Measurements from ENCODE around the gene DGCR6.
"Not testable (repeated sequence)": the region's sequence is repeated elsewhere in the genome, so short reads cannot be mapped to it uniquely, and the experiment has no call there.

The DGCR6 gene

DNA sequence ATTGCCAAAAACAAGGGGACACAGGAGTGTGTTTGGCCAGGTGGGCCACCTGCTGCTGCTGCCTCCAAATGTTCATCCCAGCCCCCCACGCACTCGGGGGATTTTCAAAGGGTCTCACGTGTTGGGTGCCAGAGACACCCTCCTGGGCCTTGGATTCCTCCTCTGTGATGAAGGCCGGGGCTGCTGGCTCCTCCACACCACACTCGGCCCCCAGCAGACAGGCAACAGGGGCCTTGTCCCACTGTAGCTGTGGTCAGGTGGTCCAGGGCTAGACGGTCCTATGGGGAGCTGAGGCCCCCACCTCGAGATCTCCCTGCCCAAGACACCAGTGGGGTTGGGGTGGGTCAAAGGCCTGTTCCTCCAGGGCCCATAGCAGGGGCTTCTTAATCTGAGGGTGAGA is 55.1 kb downstream of the DGCR6 start:
- not testable (repeated sequence) for DNase-seq (ENCODE audit: low read depth)
